ENCODE results near the gene ABHD1.
"Not testable (repeated sequence)": the region's sequence is repeated elsewhere in the genome, so short reads cannot be mapped to it uniquely, and the experiment has no call there.

Gene ABHD1

GRCh38 chr2:27111392-27112078 lies 12.1 kb upstream of the ABHD1 start:
- not testable (repeated sequence) for H3K36me3 Mint-ChIP-seq (ENCODE audit: low read depth); H3K4me3 Mint-ChIP-seq; H3K4me1 Mint-ChIP-seq (ENCODE audit: low read depth); H3K27ac Mint-ChIP-seq; DNase-seq (ENCODE audit: low spot score); H3K9me3 Mint-ChIP-seq; H3K27me3 Mint-ChIP-seq (ENCODE audit: low read depth)

- peaks cover 23% of the 10 kb centered on the region for H3K27me3 Mint-ChIP-seq (ENCODE audit: low read depth)
- H3K9me3 Mint-ChIP-seq = no peaks in the 10 kb centered on the region
- peaks cover 6% of the 10 kb centered on the region for H3K4me1 Mint-ChIP-seq (ENCODE audit: low read depth)
- no peak overlapping the region for H3K4me3 Mint-ChIP-seq
- H3K36me3 Mint-ChIP-seq (ENCODE audit: low read depth) = peaks cover 2% of the 10 kb centered on the region
- H3K27ac Mint-ChIP-seq = no peak overlapping the region
- no peak for DNase-seq (ENCODE audit: low spot score)
Observed at GRCh38 chr2:27115519-27115918, 8.1 kb upstream of the ABHD1 start.

GRCh38 chr2:27117995-27118524 lies 5.6 kb upstream of the ABHD1 start:
- H3K36me3 Mint-ChIP-seq (ENCODE audit: low read depth) = peaks cover 2% of the 10 kb centered on the region
- H3K27ac Mint-ChIP-seq = no peak overlapping the region
- peaks cover 7% of the 10 kb centered on the region for H3K4me1 Mint-ChIP-seq (ENCODE audit: low read depth)

GRCh38 chr2:27118525-27119329 lies 4.9 kb upstream of the ABHD1 start, which contains the start of gene CGREF1:
Gene CGREF1 (minus strand): TSS chr2:27119128. CDS start chr2:27104366, 14,762 bp downstream.
- DNase-seq (ENCODE audit: low spot score) = no peak
- Mint-ChIP-seq H3K36me3 (ENCODE audit: low read depth) (peaks cover 2% of the 10 kb centered on the region), H3K27me3 (ENCODE audit: low read depth) (peaks cover 40% of the 10 kb centered on the region), H3K9me3 (no peaks in the 10 kb centered on the region), H3K27ac (no peak within 1 kb of the TSS), H3K4me3 (peak within 1 kb of the TSS; percentile 74), H3K4me1 (ENCODE audit: low read depth) (peaks cover 11% of the 10 kb centered on the region)

More at GRCh38 chr2:27117995-27118524, 5.6 kb upstream of the ABHD1 start:
- peaks cover 39% of the 10 kb centered on the region for H3K27me3 Mint-ChIP-seq (ENCODE audit: low read depth)
- DNase-seq (ENCODE audit: low spot score) = no peak
- H3K4me3 Mint-ChIP-seq = peak overlapping the region; percentile 49
- no peaks in the 10 kb centered on the region for H3K9me3 Mint-ChIP-seq

GRCh38 chr2:27119330-27119670 lies 4.3 kb upstream of the ABHD1 start:
- not testable (repeated sequence) for H3K36me3 Mint-ChIP-seq (ENCODE audit: low read depth); H3K9me3 Mint-ChIP-seq; H3K27ac Mint-ChIP-seq; DNase-seq (ENCODE audit: low spot score)
- H3K4me1 Mint-ChIP-seq (ENCODE audit: low read depth) = peaks cover 13% of the 10 kb centered on the region
- peak overlapping the region; percentile 74 for H3K4me3 Mint-ChIP-seq
- H3K27me3 Mint-ChIP-seq (ENCODE audit: low read depth) = peaks cover 40% of the 10 kb centered on the region

- H3K4me3 Mint-ChIP-seq = no peak overlapping the region
- peaks cover 38% of the 10 kb centered on the region for H3K27me3 Mint-ChIP-seq (ENCODE audit: low read depth)
- H3K27ac Mint-ChIP-seq = no peak overlapping the region
- no peaks in the 10 kb centered on the region for H3K9me3 Mint-ChIP-seq
- H3K4me1 Mint-ChIP-seq (ENCODE audit: low read depth) = peaks cover 13% of the 10 kb centered on the region
- no peak for DNase-seq (ENCODE audit: low spot score)
- H3K36me3 Mint-ChIP-seq (ENCODE audit: low read depth) = peaks cover 2% of the 10 kb centered on the region
Observed at GRCh38 chr2:27121906-27122305, 1.7 kb upstream of the ABHD1 start.

- H3K27ac Mint-ChIP-seq = peak overlapping the region; percentile 80
- H3K4me1 Mint-ChIP-seq (ENCODE audit: low read depth) = peaks cover 13% of the 10 kb centered on the region
- no peak for DNase-seq (ENCODE audit: low spot score)
- peaks cover 35% of the 10 kb centered on the region for H3K27me3 Mint-ChIP-seq (ENCODE audit: low read depth)
- H3K36me3 Mint-ChIP-seq (ENCODE audit: low read depth) = peaks cover 2% of the 10 kb centered on the region
- H3K4me3 Mint-ChIP-seq = peak overlapping the region; percentile 88
- H3K9me3 Mint-ChIP-seq = no peaks in the 10 kb centered on the region
Observed at GRCh38 chr2:27122791-27123190, 824 bp upstream of the ABHD1 start.

DNA sequence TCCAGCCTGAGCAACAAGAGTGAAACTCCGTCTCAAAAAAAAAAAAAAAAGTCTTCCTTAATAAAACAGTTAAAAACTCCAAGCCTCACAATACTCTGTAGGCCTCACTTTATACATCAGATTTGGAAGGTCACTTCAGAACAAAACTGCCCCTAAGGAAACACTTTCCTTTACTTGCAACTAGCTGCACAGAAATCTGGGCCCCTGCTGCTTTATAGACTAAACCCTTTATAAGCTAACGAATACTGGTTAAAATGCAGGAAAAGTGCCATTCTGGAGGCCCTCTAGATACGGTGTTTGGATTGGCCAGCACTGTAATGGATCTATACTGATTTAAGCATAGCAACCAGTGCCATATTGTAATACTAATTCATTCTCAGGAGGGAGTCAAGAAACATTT lies 1.5 kb downstream of the ABHD1 start:
- DNase-seq (ENCODE audit: low spot score) = no peak
- Mint-ChIP-seq H3K27me3 (ENCODE audit: low read depth) (peaks cover 20% of the 10 kb centered on the region), H3K4me1 (ENCODE audit: low read depth) (peaks cover 8% of the 10 kb centered on the region), H3K27ac (no peak overlapping the region), H3K9me3 (no peaks in the 10 kb centered on the region), H3K4me3 (no peak overlapping the region), H3K36me3 (ENCODE audit: low read depth) (peaks cover 6% of the 10 kb centered on the region)

- Mint-ChIP-seq H3K4me1 (ENCODE audit: low read depth) (peaks cover 8% of the 10 kb centered on the region), H3K36me3 (ENCODE audit: low read depth) (peaks cover 13% of the 10 kb centered on the region), H3K27me3 (ENCODE audit: low read depth) (peaks cover 12% of the 10 kb centered on the region), H3K9me3 (no peaks in the 10 kb centered on the region), H3K27ac (peak overlapping the region; percentile 10), H3K4me3 (no peak overlapping the region)
- DNase-seq (ENCODE audit: low spot score) = no peak
Observed at GRCh38 chr2:27126252-27126710, 2.7 kb downstream of the ABHD1 start.

GRCh38 chr2:27127883-27128667 lies 4.5 kb downstream of the ABHD1 start:
- Mint-ChIP-seq H3K27ac (no peak overlapping the region), H3K4me3 (no peak overlapping the region), H3K27me3 (ENCODE audit: low read depth) (peaks cover under 1% of the 10 kb centered on the region), H3K4me1 (ENCODE audit: low read depth) (peaks cover 13% of the 10 kb centered on the region), H3K9me3 (no peaks in the 10 kb centered on the region), H3K36me3 (ENCODE audit: low read depth) (peaks cover 26% of the 10 kb centered on the region)
- DNase-seq (ENCODE audit: low spot score) = no peak

GRCh38 chr2:27128668-27129571 lies 5.3 kb downstream of the ABHD1 start:
- Mint-ChIP-seq H3K9me3 (no peaks in the 10 kb centered on the region), H3K27me3 (ENCODE audit: low read depth) (no peaks in the 10 kb centered on the region), H3K4me3 (no peak overlapping the region), H3K36me3 (ENCODE audit: low read depth) (peaks cover 34% of the 10 kb centered on the region), H3K4me1 (ENCODE audit: low read depth) (peaks cover 17% of the 10 kb centered on the region), H3K27ac (no peak overlapping the region)
- no peak for DNase-seq (ENCODE audit: low spot score)

DNA sequence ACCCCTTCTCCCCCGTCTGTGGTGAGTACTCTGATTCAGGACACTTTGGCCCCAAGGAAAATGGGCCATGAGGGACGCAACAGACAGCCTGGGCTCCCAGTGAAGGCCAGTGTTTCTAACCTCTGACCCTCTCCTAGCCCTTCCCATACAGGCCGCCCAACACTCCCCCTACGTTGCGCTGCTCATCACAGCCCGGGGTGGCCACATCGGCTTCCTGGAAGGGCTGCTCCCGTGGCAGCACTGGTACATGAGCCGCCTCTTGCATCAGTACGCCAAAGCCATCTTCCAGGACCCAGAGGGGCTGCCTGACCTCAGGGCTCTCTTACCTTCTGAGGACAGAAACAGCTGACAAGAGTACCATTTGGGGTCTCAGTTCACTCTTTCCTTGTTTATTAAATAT lies 6.8 kb downstream of the ABHD1 start:
- no peaks in the 10 kb centered on the region for H3K9me3 Mint-ChIP-seq
- peaks cover 35% of the 10 kb centered on the region for H3K36me3 Mint-ChIP-seq (ENCODE audit: low read depth)
- no peak overlapping the region for H3K4me3 Mint-ChIP-seq
- DNase-seq (ENCODE audit: low spot score) = no peak
- H3K27ac Mint-ChIP-seq = no peak overlapping the region
- peaks cover 16% of the 10 kb centered on the region for H3K4me1 Mint-ChIP-seq (ENCODE audit: low read depth)
- no peaks in the 10 kb centered on the region for H3K27me3 Mint-ChIP-seq (ENCODE audit: low read depth)

- peaks cover 16% of the 10 kb centered on the region for H3K4me1 Mint-ChIP-seq (ENCODE audit: low read depth)
- DNase-seq (ENCODE audit: low spot score) = no peak
- H3K27me3 Mint-ChIP-seq (ENCODE audit: low read depth) = no peaks in the 10 kb centered on the region
- H3K4me3 Mint-ChIP-seq = no peak overlapping the region
- no peak overlapping the region for H3K27ac Mint-ChIP-seq
- peaks cover 35% of the 10 kb centered on the region for H3K36me3 Mint-ChIP-seq (ENCODE audit: low read depth)
- H3K9me3 Mint-ChIP-seq = no peaks in the 10 kb centered on the region
Observed at GRCh38 chr2:27131429-27131828, 7.8 kb downstream of the ABHD1 start.
